RWPE1 (cell line): ENCODE measurements around the gene EVL.
A peak's percentile ranks its signal among the peaks of the same experiment; 100 is the strongest.

Experiments used
- CTCF ChIA-PET: fragments of 350-600 bp; sonication (Branson Sonifier 250); formaldehyde crosslinking; extraction: SDS; loops from one replicate; lab custom pipeline; 2021; lab: Yijun Ruan, JAX
- POLR2A ChIA-PET: fragments of 400-600 bp; formaldehyde crosslinking; extraction: SDS; loops from one replicate; lab custom pipeline; 2020; ENCODE audit warnings: antibody characterized with exemption; ENCODE audit not compliant: low non-redundant PET; lab: Yijun Ruan, JAX
- DNase-seq: peaks from one replicate; pipeline ENCODE4 v3.0.0; 2012; ENCODE audit warnings: low spot score
- H3K27ac ChIP-seq: fragments of 450-650 bp; 2 replicates; pipeline ENCODE4 v1.5.1; 2017
- CTCF ChIP-seq: fragments of 450-650 bp; conservative IDR thresholded peaks from 2 replicates; pipeline ENCODE4 v1.5.1; 2017; ENCODE audit warnings: low read depth, mild to moderate bottlenecking

The EVL gene

GRCh38 chr14:100054316-100055075, 10.7 kb upstream of the EVL start:
- POLR2A ChIA-PET = no interaction called here
- CTCF ChIA-PET = no interaction called here
- no peak for TF ChIP-seq CTCF
- no peak overlapping the region for H3K27ac ChIP-seq
- DNase-seq = no peak

GRCh38 chr14:100056431-100056830, 8.8 kb upstream of the EVL start:
- POLR2A ChIA-PET = no interaction called here
- no peak overlapping the region for H3K27ac ChIP-seq
- TF ChIP-seq CTCF = no peak
- CTCF ChIA-PET = no interaction called here
- no peak for DNase-seq

GRCh38 chr14:100056964-100057795, 8.0 kb upstream of the EVL start:
- no peak for TF ChIP-seq CTCF
- CTCF ChIA-PET = no interaction called here
- no peak overlapping the region for H3K27ac ChIP-seq
- POLR2A ChIA-PET = no interaction called here
- DNase-seq = peak; percentile 58

- no peak for TF ChIP-seq CTCF
- ChIA-PET POLR2A (no interaction called here), CTCF (interaction anchor here (0.5 to 1.7 kb wide), 2 partner anchors 49 to 176 kb away, joined by 5 to 6 read pairs; no protein-coding TSS in a partner anchor)
- no peak overlapping the region for H3K27ac ChIP-seq
- DNase-seq = no peak
Measured at GRCh38 chr14:100058777-100059437, 6.3 kb upstream of the EVL start.

GRCh38 chr14:100059438-100059781, 5.8 kb upstream of the EVL start:
- ChIA-PET CTCF (interaction anchor here (1.7 kb wide), 1 partner anchor 49 kb away, joined by 6 read pairs; no protein-coding TSS in a partner anchor), POLR2A (no interaction called here)
- no peak overlapping the region for H3K27ac ChIP-seq
- TF ChIP-seq CTCF = no peak
- DNase-seq = peak; percentile 74

- no peak for DNase-seq
- ChIA-PET POLR2A (no interaction called here), CTCF (no interaction called here)
- H3K27ac ChIP-seq = no peak overlapping the region
- TF ChIP-seq CTCF = no peak
Measured at GRCh38 chr14:100060760-100061159, 4.5 kb upstream of the EVL start.
